Astrocyte of the spinal cord (primary cell): ENCODE results near the gene LPIN3.

Experiments
- DNase-seq: peaks from one replicate; pipeline ENCODE4 v3.0.0; 2011; ENCODE audit warnings: low read depth, low spot score
- H3K4me3 ChIP-seq: 2 replicates; pipeline ENCODE4 v1.5.1; 2011; ENCODE audit warnings: low read depth, mild to moderate bottlenecking, low read length, moderate library complexity
- CTCF ChIP-seq: IDR thresholded peaks from 2 replicates; pipeline ENCODE4 v1.5.1; 2012; ENCODE audit warnings: low read depth, mild to moderate bottlenecking, low read length, inconsistent platforms
- in situ Hi-C: cut with HindIII; loops from 2 replicates; pipeline ENCODE4 v1.10.0; 2017; ENCODE audit warnings: low sequenced_read_pairs

The LPIN3 gene

GRCh38 chr20:41320976-41321375, 19.6 kb upstream of the LPIN3 start:
- in situ Hi-C loops, result no loop called here
- H3K4me3 ChIP-seq, result no peak overlapping the region
- DNase-seq, result no peak
- no peak for TF ChIP-seq CTCF

- in situ Hi-C loops, result no loop called here
- TF ChIP-seq CTCF, result no peak
- no peak overlapping the region for H3K4me3 ChIP-seq
- no peak for DNase-seq
Measured at GRCh38 chr20:41327178-41327577, 13.4 kb upstream of the LPIN3 start.

- in situ Hi-C loops, result no loop called here
- TF ChIP-seq CTCF, result no peak
- peak; percentile 96 for DNase-seq
Measured at GRCh38 chr20:41329435-41330342, 10.9 kb upstream of the LPIN3 start.

GRCh38 chr20:41330343-41330720, 10.3 kb upstream of the LPIN3 start:
- in situ Hi-C loops, result no loop called here
- TF ChIP-seq CTCF, result no peak
- DNase-seq, result no peak
- no peak overlapping the region for H3K4me3 ChIP-seq

More at GRCh38 chr20:41329435-41330342, 10.9 kb upstream of the LPIN3 start:
- no peak overlapping the region for H3K4me3 ChIP-seq

GRCh38 chr20:41330941-41331340, 9.7 kb upstream of the LPIN3 start:
- in situ Hi-C loops, result no loop called here
- no peak overlapping the region for H3K4me3 ChIP-seq
- TF ChIP-seq CTCF, result no peak
- no peak for DNase-seq

GRCh38 chr20:41331731-41332130, 8.9 kb upstream of the LPIN3 start:
- no peak overlapping the region for H3K4me3 ChIP-seq
- no peak for DNase-seq
- no peak for TF ChIP-seq CTCF
- in situ Hi-C loops, result no loop called here
